GM12878 (cell line): ENCODE results near the gene MGMT. TPM values are rescaled to one million over a fixed set of nuclear protein-coding genes. Genes with fewer than 3 reads are reported as not detected.

Source experiments
- ATAC-seq: fragments of 200-7000 bp; cut with Tn5 transposase; 3 replicates; pipeline ENCODE4 v1.9.1; 2020; ENCODE audit warnings: mild to moderate bottlenecking, moderate library complexity
- BruUV-seq: library from RNA; stranded (reverse); fragments of 400-500 nt; replicated peaks from 2 replicates; lab custom pipeline; 2021; lab: Mats Ljungman, UMichigan
- CTCF ChIA-PET: fragments of 300-600 bp; sonication (Branson Sonifier 250); formaldehyde crosslinking; extraction: SDS; loops from one replicate; lab custom pipeline; 2021; ENCODE audit warnings: inconsistent platforms; lab: Yijun Ruan, JAX
- POLR2A ChIA-PET: fragments of 350-600 bp; formaldehyde crosslinking; extraction: SDS; loops from one replicate; lab custom pipeline; 2021; ENCODE audit warnings: inconsistent platforms; lab: Charles Lee
- RAD21 ChIA-PET: fragments of 300-600 bp; sonication (Branson Sonifier 250); formaldehyde crosslinking; loops from one replicate; lab custom pipeline; 2023; ENCODE audit warnings: antibody characterized with exemption; ENCODE audit not compliant: unreplicated experiment; lab: Charles Lee
- SMC1A ChIA-PET: fragments of 300-600 bp; sonication (Branson Sonifier 250); formaldehyde crosslinking; loops from one replicate; lab custom pipeline; 2023; ENCODE audit not compliant: unreplicated experiment, uncharacterized antibody; lab: Charles Lee
- DNase-seq: peaks from one replicate; pipeline ENCODE4 v3.0.0-alpha.2; 2011; ENCODE audit warnings: low read depth, low spot score
- FAIRE-seq: peaks from 3 replicates; lab custom pipeline; 2011; peaks lifted over from hg19 to GRCh38; lab: Jason Lieb, UNC
- H2AFZ ChIP-seq: 2 replicates; pipeline ENCODE4 v1.6.0; 2011; ENCODE audit warnings: low read depth, low read length, control low read depth; ENCODE audit not compliant: control insufficient read depth
- H3K27ac ChIP-seq: 2 replicates; pipeline ENCODE4 v1.5.1; 2011; ENCODE audit warnings: control low read depth; ENCODE audit not compliant: control insufficient read depth, insufficient read depth
- H3K27me3 ChIP-seq, 2 experiments: replicated peaks in 1 of 2; 2 replicates each; pipeline versions ENCODE4 v1.6.0 to v1.6.1; 2011; ENCODE audit warnings: low read length in 1 of 2; ENCODE audit not compliant: control insufficient read depth in 2 of 2, insufficient read depth in 2 of 2
- H3K36me3 ChIP-seq, 2 experiments: 2 replicates each; pipeline ENCODE4 v1.5.1; 2011; ENCODE audit warnings: low read length in 1 of 2; ENCODE audit not compliant: control insufficient read depth in 2 of 2, insufficient read depth in 2 of 2
- H3K4me1 ChIP-seq: 2 replicates; pipeline ENCODE4 v1.6.1; 2011; ENCODE audit warnings: mild to moderate bottlenecking, low read length, moderate library complexity, mixed read lengths; ENCODE audit not compliant: control insufficient read depth, insufficient read depth
- H3K4me2 ChIP-seq: 2 replicates; pipeline ENCODE4 v1.6.0; 2011; ENCODE audit warnings: control low read depth; ENCODE audit not compliant: control insufficient read depth, insufficient read depth
- H3K4me3 ChIP-seq: fragments of 200-600 bp; sonication (generic); 2 replicates; pipeline ENCODE4 v1.5.1; 2016
- H3K79me2 ChIP-seq: 2 replicates; pipeline ENCODE4 v1.6.0; 2011; ENCODE audit warnings: low read length; ENCODE audit not compliant: control insufficient read depth, insufficient read depth
- H3K9ac ChIP-seq: 2 replicates; pipeline ENCODE4 v1.8.0; 2011; ENCODE audit warnings: low read length, control low read depth, mixed read lengths; ENCODE audit not compliant: control insufficient read depth, insufficient read depth
- H3K9me3 ChIP-seq: replicated peaks from 3 replicates; pipeline ENCODE4 v1.5.1; 2011; ENCODE audit warnings: mild to moderate bottlenecking, low read length; ENCODE audit not compliant: control insufficient read depth, insufficient read depth
- H4K20me1 ChIP-seq: 2 replicates; pipeline ENCODE4 v1.6.0; 2011; ENCODE audit not compliant: control insufficient read depth, insufficient read depth
- BACH1 ChIP-seq: fragments of 450-650 bp; IDR thresholded peaks from 2 replicates; pipeline ENCODE4 v1.6.1; 2017; ENCODE audit warnings: mild to moderate bottlenecking, borderline replicate concordance
- CBX3 ChIP-seq: fragments of 200-600 bp; sonication (generic); IDR thresholded peaks from 2 replicates; pipeline ENCODE4 v1.6.1; 2016; ENCODE audit warnings: low read depth, borderline replicate concordance
- CREB1 ChIP-seq: IDR thresholded peaks from 2 replicates; pipeline ENCODE4 v1.6.1; 2012; ENCODE audit warnings: low read depth, mild to moderate bottlenecking, inconsistent platforms
- E2F4 ChIP-seq: IDR thresholded peaks from 2 replicates; pipeline ENCODE4 v1.6.1; 2012; ENCODE audit warnings: low read depth, low read length, improper control_type of control experiment
- HCFC1 ChIP-seq: fragments of 150-350 bp; IDR thresholded peaks from 2 replicates; pipeline ENCODE4 v1.6.1; 2014; ENCODE audit warnings: low read length
- JUNB ChIP-seq: IDR thresholded peaks from 2 replicates; pipeline ENCODE4 v1.6.1; 2016; ENCODE audit warnings: antibody characterized with exemption, mild to moderate bottlenecking
- KAT2A ChIP-seq: conservative IDR thresholded peaks from 2 replicates; pipeline ENCODE4 v1.6.1; 2011; ENCODE audit warnings: low read depth, low read length; ENCODE audit not compliant: control insufficient read depth
- KLF5 ChIP-seq: fragments of 450-650 bp; IDR thresholded peaks from 2 replicates; pipeline ENCODE4 v1.6.1; 2014; ENCODE audit warnings: mild to moderate bottlenecking; ENCODE audit not compliant: partially characterized antibody
- LARP7 ChIP-seq: fragments of 450-650 bp; IDR thresholded peaks from 2 replicates; pipeline ENCODE4 v1.6.1; 2017; ENCODE audit warnings: mild to moderate bottlenecking
- MEF2A ChIP-seq: IDR thresholded peaks from 2 replicates; pipeline ENCODE4 v1.6.1; 2011; ENCODE audit warnings: low read depth, mild to moderate bottlenecking, low read length, moderate library complexity; ENCODE audit not compliant: insufficient read depth
- MTA2 ChIP-seq: fragments of 450-650 bp; IDR thresholded peaks from 2 replicates; pipeline ENCODE4 v1.6.1; 2016; ENCODE audit warnings: low read depth, mild to moderate bottlenecking, moderate library complexity
- MYB ChIP-seq: fragments of 150-350 bp; IDR thresholded peaks from 2 replicates; pipeline ENCODE4 v1.6.1; 2014; ENCODE audit warnings: mild to moderate bottlenecking, low read depth, low read length, borderline replicate concordance
- NR2C1 ChIP-seq: fragments of 450-650 bp; IDR thresholded peaks from 2 replicates; pipeline ENCODE4 v1.6.1; 2017; ENCODE audit warnings: antibody characterized with exemption, mild to moderate bottlenecking, moderate library complexity
- SMAD5 ChIP-seq: IDR thresholded peaks from 2 replicates; pipeline ENCODE4 v1.6.1; 2016; ENCODE audit warnings: antibody characterized with exemption, low read depth
- SUPT20H ChIP-seq: IDR thresholded peaks from 2 replicates; pipeline ENCODE4 v1.6.1; 2011; ENCODE audit warnings: low read depth, mild to moderate bottlenecking, low read length, moderate library complexity, borderline replicate concordance; ENCODE audit not compliant: control insufficient read depth
- ZNF687 ChIP-seq: fragments of 450-650 bp; IDR thresholded peaks from 2 replicates; pipeline ENCODE4 v1.6.1; 2017; ENCODE audit warnings: mild to moderate bottlenecking, moderate library complexity
- WGBS: methylation state at CpG from one replicate; pipeline ENCODE4 v1.1.6; 2016; ENCODE audit warnings: low lambda C conversion rate; ENCODE audit not compliant: insufficient replicate concordance, insufficient coverage; ENCODE audit errors: missing lambda C conversion rate; 5-methylcytosine and 5-hydroxymethylcytosine counted together
- in situ Hi-C: fragments of 300-500 bp; cut with MboI; formaldehyde crosslinking; loops from 9 replicates; pipeline ENCODE4 v1.14.3; 2018; ENCODE audit warnings: mixed read lengths
- intact Hi-C: fragments of 100-400 bp; cut with micrococcal nuclease; formaldehyde crosslinking; loops from one replicate; pipeline ENCODE4 v1.14.2; 2022; ENCODE audit not compliant: unreplicated experiment
- polyA plus RNA-seq, 11 experiments: library from polyadenylated mRNA; depleted of rRNA in 4 of 11; unstranded in 6 of 11; stranded (reverse) in 5 of 11; fragments of >200 nt; fragmentation: Nextera tagmentation in 4 of 11; fragmentation: Illumina TruSeq in 1 of 11; extraction: Ambion mirVana in 4 of 11; extraction: Trizol in 1 of 11; gene quantifications; 1 replicate in 1 of 11; 2 replicates in 10 of 11; pipeline versions ENCODE4 v1.2.1 to v1.2.3, GENCODE V29; 2011 to 2016; ENCODE audit warnings: inconsistent platforms in 2 of 11, missing spikeins in 2 of 11, low read depth in 1 of 11
- total RNA-seq, 4 experiments: library from RNA; depleted of rRNA in 3 of 4; stranded (reverse); fragments of >200 nt in 3 of 4; fragmentation: Illumina TruSeq in 1 of 4; extraction: Trizol in 1 of 4; gene quantifications; 2 replicates each; pipeline versions ENCODE4 v1.2.1 to v1.2.3, GENCODE V29; 2013 to 2021
- TF ChIP-seq, protein P1 (sequence below): IDR thresholded peaks from 2 replicates; pipeline ENCODE4 v1.6.1; 2012; ENCODE audit warnings: mild to moderate bottlenecking, low read depth, low read length

Gene MGMT
- total and polyA plus RNA-seq, 10 of the 15 experiments (the other 5 are each of a cell fraction or from before 2014, with no cell fraction given): 0.16 to 24.2 (median 13.3) TPM

DNA sequence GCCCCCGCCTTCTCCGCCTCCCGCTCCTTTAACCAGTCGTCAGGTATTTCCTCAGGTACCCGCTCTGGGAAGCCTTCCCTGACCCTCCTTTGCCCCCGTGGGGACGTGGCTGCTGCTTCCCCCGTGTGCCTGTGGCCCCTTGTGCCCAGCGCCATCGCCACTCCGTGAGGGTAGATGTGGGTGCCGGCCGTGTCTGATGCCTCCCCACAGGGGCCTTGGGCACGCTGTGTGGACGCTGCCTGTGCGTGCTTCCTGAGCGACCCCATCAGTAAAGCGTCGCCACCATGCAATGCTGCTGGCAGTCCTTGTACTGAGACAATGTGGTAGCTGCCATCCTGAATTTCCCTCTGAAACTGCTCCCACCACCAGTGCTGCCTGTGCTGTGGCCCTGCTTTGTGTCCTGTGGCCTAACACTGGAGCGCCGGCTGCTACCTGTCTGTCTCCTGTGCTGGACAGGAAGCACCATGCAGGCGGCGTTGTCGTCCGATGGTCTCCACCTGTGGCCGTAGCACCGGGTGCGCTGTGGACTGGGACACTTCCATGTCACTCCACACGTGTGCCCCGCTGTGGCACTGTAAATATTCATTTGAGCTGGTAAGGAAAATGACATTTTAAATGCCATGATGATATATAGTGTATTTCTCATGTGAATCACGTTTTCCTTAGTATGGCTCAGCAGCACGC lies 213.8 kb downstream of the MGMT start:
- Histone ChIP-seq H3K4me1 (no peaks in the 10 kb centered on the region), H3K4me3 (no peak overlapping the region), H3K79me2 (no peaks in the 10 kb centered on the region), H3K9ac (no peak overlapping the region), H3K27me3 (no peaks in the 10 kb centered on the region), H3K9me3 (no peaks in the 10 kb centered on the region; the same call in 2 of the 3 replicates), H3K27ac (no peak overlapping the region), H3K4me2 (no peak overlapping the region), H3K36me3 (no peaks in the 10 kb centered on the region), H4K20me1 (no peaks in the 10 kb centered on the region), H2AFZ (no peak overlapping the region)
- FAIRE-seq: no peak
- BruUV-seq: no TSS peak
- RAD21 ChIA-PET: no interaction called here
- ATAC-seq: no peak
- in situ Hi-C loops: no loop called here
- intact Hi-C loops: no loop called here
- SMC1A ChIA-PET: no interaction called here
- POLR2A ChIA-PET: no interaction called here
- CTCF ChIA-PET: no interaction called here
- no peak for DNase-seq
- WGBS: 98% methylated on average over 32 of the region's 32 CpGs
- TF ChIP-seq SUPT20H (no peak), CBX3 (no peak), KLF5 (no peak), KAT2A (no peak), E2F4 (no peak), LARP7 (no peak), MTA2 (no peak), BACH1 (no peak), SMAD5 (no peak), MEF2A (no peak), CREB1 (no peak), MYB (no peak), ZNF687 (no peak), NR2C1 (no peak), JUNB (no peak), HCFC1 (no peak)
- TF ChIP-seq, protein P1, sequence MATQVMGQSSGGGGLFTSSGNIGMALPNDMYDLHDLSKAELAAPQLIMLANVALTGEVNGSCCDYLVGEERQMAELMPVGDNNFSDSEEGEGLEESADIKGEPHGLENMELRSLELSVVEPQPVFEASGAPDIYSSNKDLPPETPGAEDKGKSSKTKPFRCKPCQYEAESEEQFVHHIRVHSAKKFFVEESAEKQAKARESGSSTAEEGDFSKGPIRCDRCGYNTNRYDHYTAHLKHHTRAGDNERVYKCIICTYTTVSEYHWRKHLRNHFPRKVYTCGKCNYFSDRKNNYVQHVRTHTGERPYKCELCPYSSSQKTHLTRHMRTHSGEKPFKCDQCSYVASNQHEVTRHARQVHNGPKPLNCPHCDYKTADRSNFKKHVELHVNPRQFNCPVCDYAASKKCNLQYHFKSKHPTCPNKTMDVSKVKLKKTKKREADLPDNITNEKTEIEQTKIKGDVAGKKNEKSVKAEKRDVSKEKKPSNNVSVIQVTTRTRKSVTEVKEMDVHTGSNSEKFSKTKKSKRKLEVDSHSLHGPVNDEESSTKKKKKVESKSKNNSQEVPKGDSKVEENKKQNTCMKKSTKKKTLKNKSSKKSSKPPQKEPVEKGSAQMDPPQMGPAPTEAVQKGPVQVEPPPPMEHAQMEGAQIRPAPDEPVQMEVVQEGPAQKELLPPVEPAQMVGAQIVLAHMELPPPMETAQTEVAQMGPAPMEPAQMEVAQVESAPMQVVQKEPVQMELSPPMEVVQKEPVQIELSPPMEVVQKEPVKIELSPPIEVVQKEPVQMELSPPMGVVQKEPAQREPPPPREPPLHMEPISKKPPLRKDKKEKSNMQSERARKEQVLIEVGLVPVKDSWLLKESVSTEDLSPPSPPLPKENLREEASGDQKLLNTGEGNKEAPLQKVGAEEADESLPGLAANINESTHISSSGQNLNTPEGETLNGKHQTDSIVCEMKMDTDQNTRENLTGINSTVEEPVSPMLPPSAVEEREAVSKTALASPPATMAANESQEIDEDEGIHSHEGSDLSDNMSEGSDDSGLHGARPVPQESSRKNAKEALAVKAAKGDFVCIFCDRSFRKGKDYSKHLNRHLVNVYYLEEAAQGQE: no peak
